NCI-H524 (cell line): ENCODE results near the gene NCR2.
A peak's percentile ranks its signal among the peaks of the same experiment; 100 is the strongest.

ENCODE experiments used
- DNase-seq, 2 experiments: peaks; one replicate each; lab custom pipeline; 2025; lab: John Stamatoyannopoulos, UW

Gene NCR2

GRCh38 chr6:41359617-41360313 lies 24.4 kb downstream of the NCR2 start:
- no peak for DNase-seq

DNA sequence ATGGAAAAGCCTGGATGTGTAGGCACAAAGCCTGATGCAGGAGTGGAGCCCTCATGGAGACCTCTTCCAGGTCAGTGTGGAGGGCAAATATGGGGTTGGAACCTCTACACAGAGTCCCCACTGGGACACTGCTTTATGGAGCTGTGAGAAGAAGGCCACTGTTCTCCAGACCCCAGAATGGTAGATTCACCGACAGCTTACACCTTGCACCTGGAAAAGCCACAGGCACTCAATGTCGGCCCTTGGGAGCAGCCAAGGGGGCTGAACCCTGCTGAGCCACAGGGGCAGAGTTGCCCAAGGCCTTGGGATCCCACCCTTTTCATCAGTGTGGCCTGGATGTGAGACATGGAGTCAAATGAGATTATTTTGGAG lies 24.9 kb downstream of the NCR2 start:
- DNase-seq: no peak

GRCh38 chr6:41366150-41366549 lies 30.7 kb downstream of the NCR2 start:
- DNase-seq: no peak

DNA sequence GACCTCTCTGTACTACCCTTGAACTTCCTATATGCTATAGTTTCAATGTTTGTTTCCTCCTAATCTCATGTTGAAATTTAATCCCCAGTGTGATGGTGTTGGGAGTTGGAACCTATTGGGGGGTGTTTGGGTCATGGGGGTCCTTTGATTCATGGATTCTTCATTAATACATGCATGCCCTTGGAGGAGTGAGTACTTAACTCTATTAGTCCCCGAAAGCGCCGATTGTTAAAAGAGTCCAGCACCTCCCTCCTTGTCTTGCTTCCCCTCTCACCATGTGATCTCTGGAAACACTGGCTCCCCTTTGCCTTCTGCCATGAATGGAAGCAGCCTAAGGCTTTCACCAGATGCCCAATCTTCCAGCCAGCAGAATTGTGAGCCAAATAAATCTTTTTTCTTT lies 31.7 kb downstream of the NCR2 start:
- DNase-seq: peak in 1 of 2 experiments; percentile 20

DNA sequence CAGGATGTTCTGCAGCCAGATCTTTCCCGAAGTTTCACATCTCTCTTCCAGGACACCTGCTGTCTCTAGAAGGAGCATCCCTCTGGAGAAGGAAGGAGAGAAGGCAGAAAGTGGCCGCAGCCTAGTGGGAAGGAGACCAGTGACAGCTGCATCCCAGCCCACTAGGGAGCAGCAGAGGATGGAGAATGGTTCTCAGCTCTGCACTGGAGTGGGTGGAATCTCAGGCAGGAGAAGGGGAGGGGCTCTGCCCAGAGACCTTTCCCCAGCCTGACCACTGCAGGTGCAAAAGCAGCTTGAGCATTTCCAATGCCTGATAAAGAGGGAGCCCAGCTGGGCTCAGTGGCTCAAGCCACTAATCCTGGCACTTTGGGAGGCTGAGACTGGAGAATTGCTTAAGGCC lies 32.3 kb downstream of the NCR2 start:
- DNase-seq: peak; percentile 54 to 85

GRCh38 chr6:41370488-41371111 lies 35.2 kb downstream of the NCR2 start:
- peak in 1 of 2 experiments; percentile 68 for DNase-seq

DNA sequence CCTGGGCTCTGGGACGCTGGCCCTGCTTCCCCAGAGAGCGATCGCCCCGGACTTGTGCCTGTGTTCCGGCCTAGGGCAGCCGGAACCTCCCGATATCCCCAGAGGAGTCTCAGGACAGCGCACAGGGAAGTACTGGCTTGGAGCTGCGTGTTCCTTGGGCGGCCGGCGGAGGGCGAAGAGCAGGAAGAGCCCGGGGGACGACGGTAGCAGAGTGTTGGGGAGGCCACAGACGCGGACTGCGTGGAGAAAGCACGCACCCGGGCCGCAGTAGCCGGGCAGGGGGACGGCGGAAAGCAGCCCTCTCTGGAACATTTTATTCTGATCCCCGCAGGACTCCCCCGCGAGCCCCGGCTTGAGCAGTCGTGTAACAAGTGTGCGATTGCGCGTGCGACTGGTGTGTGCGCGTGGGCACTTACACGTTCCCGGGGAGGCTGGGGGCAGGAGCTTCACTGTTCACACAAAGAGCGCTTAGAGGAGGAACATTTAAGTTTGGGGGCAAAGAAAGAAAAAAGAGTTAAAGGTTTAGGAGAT lies 36.1 kb downstream of the NCR2 start:
- peak; percentile 35 to 57 for DNase-seq

- DNase-seq: peak in 1 of 2 experiments; percentile 39
Measured at GRCh38 chr6:41371992-41372831, 36.8 kb downstream of the NCR2 start.

- DNase-seq: no peak
Measured at GRCh38 chr6:41372832-41373626, 37.6 kb downstream of the NCR2 start.

- no peak for DNase-seq
Measured at GRCh38 chr6:41373627-41373918, 38.2 kb downstream of the NCR2 start.

- DNase-seq: peak; percentile 35 to 60
Measured at GRCh38 chr6:41373919-41374617, 38.7 kb downstream of the NCR2 start.

DNA sequence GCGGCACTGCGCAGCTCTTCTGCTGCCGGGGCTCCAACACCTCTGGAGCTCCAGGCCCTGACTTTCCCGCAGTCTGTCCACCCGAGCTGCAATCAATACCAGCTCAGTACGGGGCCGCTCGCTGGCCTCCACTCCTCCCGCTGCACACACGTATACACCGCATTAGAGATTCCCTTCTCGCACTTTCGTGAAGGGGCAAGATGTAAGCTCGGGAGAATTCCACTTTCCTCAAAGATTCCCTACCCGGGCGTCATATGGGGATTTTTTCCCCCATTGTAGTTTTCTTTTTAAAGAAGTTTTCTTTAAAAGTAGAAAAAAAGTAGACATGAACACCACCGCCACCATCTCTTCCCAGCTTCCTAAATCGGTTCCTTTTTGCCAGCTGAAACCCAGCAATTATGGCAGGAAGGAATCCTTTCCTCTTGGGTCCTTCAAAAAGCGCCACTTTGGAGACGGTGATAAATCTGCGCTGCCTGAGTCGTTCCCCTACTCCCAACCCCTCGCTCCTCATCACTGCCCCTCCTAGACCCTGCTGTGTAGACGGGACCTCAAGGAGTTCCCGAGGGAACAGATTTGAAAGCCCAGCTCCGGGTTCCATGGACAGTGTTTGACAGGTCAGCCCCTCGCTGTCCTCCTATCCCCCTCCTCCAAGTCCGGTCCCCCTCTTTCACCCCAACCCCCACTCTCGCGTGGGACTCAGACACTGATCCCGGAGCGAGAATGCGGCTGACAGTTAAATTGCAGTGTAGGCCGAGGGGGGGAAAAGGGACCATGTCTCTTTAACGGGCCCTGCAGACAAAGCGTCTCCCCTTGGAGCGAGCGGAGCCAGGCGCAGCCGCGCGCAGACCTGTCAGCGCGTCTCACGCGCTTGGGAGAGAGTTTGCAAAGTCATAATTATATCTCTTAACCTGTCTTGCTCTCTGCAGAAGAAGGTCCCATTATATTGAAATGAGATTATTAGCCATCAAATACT lies 39.5 kb downstream of the NCR2 start:
- peak in 1 of 2 experiments; percentile 18 for DNase-seq

DNA sequence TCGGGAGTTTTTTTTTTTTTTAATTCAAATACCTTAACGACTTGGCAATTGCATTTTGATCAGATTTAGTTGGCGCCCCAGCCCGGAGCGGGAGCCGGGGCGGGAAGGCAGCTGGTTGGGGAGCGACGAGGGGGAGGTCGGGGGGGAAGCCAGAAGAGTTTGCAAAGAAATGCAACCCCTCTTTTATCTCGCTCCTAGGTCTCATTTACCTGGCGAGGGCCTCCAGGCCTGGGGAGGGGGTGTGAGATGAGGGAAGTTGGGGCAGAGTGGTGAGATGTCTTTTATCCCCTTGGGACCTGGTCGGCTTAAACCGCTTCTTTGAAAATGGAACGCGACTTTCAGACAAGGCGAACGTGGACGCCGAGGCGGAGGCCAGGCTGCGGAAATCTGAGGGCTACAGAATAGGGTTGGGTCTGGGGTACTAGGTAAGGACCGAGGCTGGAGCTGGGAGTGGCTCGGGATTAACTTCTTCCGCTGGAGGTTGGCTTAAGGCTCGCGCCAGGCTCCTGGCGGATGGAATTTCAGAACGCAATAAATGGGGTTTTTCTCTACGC lies 40.3 kb downstream of the NCR2 start:
- peak in 1 of 2 experiments; percentile 30 for DNase-seq

DNA sequence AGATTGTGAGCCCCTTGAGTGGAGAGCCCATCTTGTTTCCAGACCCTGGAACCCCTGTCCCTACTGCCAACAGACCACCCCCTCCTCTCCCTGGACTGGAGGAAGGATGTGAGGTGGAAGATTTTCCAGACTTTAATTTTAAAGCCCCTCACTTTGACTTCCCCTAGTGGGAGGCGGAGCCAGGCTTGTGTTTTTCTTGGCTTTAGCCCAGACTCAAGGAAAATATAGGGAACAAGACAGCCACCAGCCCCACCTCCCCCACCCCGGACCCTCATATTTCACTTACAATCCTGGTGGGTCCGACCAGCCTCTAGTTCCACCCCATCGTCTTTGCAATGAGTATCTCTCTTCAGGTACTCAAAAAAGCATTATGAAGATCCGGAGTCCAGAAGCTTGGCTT lies 40.8 kb downstream of the NCR2 start:
- DNase-seq: no peak

- DNase-seq: no peak
Measured at GRCh38 chr6:41377071-41377470, 41.7 kb downstream of the NCR2 start.

GRCh38 chr6:41379306-41379705 lies 43.9 kb downstream of the NCR2 start:
- DNase-seq: no peak

DNA sequence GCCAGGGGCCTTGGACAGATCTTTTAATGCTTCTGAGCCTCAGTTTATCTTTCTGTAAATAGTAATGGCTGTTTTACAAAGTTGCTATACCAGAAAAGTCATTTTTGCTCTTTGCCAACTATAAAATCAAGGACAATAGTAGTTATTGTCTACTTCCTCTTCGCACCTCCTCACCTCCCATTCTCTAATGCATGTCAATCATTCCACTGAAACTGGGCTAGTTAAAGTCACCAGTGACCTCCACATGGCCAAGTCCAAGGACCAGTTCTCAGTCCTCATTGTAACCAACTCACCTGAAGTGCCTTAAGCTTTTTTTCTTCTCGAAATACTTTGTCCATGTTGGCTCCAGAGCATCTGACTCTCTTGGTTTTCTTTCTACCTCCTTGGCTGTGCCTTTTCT lies 51.2 kb downstream of the NCR2 start:
- no peak for DNase-seq

DNA sequence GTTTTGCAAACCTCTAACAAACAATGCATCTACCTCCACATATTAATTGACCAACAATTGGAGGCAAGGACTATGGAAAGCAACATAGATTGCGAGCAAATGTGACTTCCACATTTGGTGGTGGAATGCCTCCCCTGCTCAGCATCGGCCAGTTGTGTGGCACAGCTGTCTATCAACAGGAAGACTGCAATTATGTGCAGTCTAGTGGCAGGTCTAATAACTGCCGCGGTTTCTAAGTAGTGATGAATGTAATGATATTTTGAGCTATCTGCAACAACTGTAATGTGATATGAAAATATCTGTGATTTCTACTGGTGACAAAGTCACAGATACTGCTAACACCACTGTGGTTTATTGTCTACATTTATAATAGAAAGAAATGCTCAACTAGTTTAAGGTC lies 56.8 kb downstream of the NCR2 start:
- no peak for DNase-seq

GRCh38 chr6:41396335-41396734 lies 60.9 kb downstream of the NCR2 start:
- no peak for DNase-seq

GRCh38 chr6:41399424-41399823 lies 64.0 kb downstream of the NCR2 start:
- DNase-seq: no peak
